Ishikawa (cell line): ENCODE results near the gene EFCAB13.

Experiments
- CEBPB ChIP-seq: IDR thresholded peaks from 2 replicates; pipeline ENCODE4 v1.6.1; 2012
- CREB1 ChIP-seq: IDR thresholded peaks from 2 replicates; pipeline ENCODE4 v1.6.1; 2012; ENCODE audit warnings: low read depth
- EGR1 ChIP-seq: IDR thresholded peaks from 2 replicates; pipeline ENCODE4 v1.6.1; 2012
- EP300 ChIP-seq: IDR thresholded peaks from 2 replicates; pipeline ENCODE4 v1.6.1; 2012; ENCODE audit warnings: borderline replicate concordance
- FOXM1 ChIP-seq: IDR thresholded peaks from 2 replicates; pipeline ENCODE4 v1.6.1; 2012; ENCODE audit warnings: low read depth, borderline replicate concordance
- NFIC ChIP-seq: IDR thresholded peaks from 2 replicates; pipeline ENCODE4 v1.6.1; 2012
- RAD21 ChIP-seq: IDR thresholded peaks from 2 replicates; pipeline ENCODE4 v1.6.1; 2012; ENCODE audit warnings: low read depth
- TAF1 ChIP-seq: IDR thresholded peaks from 2 replicates; pipeline ENCODE4 v1.6.1; 2012; ENCODE audit warnings: low read depth, mild to moderate bottlenecking
- TCF12 ChIP-seq: IDR thresholded peaks from 2 replicates; pipeline ENCODE4 v1.6.1; 2012; ENCODE audit warnings: low read depth
- TEAD4 ChIP-seq: IDR thresholded peaks from 2 replicates; pipeline ENCODE4 v1.6.1; 2012
- YY1 ChIP-seq: IDR thresholded peaks from 2 replicates; pipeline ENCODE4 v1.6.1; 2012; ENCODE audit warnings: low read depth
- ZBTB7A ChIP-seq: IDR thresholded peaks from 2 replicates; pipeline ENCODE4 v1.6.1; 2012; ENCODE audit warnings: low read depth
- TF ChIP-seq, protein P1 (sequence below): IDR thresholded peaks from 2 replicates; pipeline ENCODE4 v1.6.1; 2012
- TF ChIP-seq, protein P2 (sequence below): IDR thresholded peaks from 2 replicates; pipeline ENCODE4 v1.6.1; 2012
- TF ChIP-seq, protein P3 (sequence below): IDR thresholded peaks from 2 replicates; pipeline ENCODE4 v1.6.1; 2012; ENCODE audit warnings: low read depth, mild to moderate bottlenecking

EFCAB13 gene

DNA sequence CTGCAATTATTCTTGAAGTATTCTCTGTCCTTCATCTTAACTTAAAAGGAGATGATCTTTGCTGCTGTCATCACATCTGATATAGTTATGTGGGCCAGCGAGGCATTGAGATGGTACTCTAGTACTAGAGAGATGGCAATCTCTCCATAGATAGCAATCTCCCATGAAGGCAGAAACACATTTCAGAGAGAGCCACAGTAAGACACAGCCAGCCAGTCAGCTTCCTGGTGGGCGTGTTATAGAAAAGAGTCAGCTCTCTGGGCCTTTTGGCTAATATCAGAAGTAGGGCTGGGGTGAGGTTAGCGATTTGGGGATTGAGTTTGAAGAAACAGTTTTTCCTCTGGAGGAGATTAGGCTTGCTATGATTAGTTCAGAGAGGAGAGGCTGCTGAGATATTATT, 22.6 kb upstream of the EFCAB13 start:
- TF ChIP-seq ZBTB7A (no peak), YY1 (no peak), NFIC (no peak), FOXM1 (no peak), CREB1 (no peak), CEBPB (no peak), EGR1 (no peak)
- TF ChIP-seq, protein P1, sequence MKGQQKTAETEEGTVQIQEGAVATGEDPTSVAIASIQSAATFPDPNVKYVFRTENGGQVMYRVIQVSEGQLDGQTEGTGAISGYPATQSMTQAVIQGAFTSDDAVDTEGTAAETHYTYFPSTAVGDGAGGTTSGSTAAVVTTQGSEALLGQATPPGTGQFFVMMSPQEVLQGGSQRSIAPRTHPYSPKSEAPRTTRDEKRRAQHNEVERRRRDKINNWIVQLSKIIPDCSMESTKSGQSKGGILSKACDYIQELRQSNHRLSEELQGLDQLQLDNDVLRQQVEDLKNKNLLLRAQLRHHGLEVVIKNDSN = no peak
- TF ChIP-seq, protein P2, sequence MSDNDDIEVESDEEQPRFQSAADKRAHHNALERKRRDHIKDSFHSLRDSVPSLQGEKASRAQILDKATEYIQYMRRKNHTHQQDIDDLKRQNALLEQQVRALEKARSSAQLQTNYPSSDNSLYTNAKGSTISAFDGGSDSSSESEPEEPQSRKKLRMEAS = no peak

DNA sequence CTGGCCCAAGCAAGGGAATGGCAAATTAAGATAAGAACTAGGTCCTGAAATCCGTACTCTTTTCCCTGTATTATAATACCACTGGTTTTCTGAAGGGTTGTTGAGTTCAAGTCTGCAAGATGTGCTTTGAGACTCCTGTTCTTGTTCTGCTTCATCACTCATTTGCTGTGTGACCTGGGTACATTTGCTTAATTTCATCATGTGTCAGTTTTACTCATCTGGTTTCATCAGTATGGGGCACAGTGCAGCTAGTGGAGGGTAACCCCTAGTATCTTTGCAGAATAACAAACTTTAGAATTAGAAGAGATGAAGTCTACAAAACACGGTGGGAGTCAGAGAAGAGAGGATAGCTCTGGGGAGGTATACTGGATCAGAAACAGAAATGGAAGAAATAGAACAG, 21.9 kb upstream of the EFCAB13 start:
- TF ChIP-seq NFIC (no peak), EGR1 (no peak)

DNA sequence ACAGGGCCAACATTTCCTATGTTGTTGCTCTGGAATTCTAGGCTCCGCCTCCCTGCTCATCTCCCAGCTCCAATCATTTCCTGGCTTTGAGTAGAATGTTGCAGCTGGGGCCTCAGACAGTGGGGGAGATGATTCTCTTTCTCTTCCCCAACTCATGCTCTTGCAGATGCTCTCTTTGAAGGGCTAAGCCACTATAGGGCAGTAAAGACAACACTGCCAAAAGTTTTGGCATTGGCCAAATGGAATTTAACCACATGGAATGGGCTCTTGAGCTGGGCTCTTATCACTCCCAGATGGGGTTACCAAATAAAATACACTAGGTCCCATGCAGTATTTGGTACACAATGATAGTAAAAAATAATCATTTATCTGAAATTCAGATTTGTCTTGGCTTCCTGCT, 19.6 kb upstream of the EFCAB13 start:
- TF ChIP-seq, protein P1 = no peak
- no peak for TF ChIP-seq YY1

DNA sequence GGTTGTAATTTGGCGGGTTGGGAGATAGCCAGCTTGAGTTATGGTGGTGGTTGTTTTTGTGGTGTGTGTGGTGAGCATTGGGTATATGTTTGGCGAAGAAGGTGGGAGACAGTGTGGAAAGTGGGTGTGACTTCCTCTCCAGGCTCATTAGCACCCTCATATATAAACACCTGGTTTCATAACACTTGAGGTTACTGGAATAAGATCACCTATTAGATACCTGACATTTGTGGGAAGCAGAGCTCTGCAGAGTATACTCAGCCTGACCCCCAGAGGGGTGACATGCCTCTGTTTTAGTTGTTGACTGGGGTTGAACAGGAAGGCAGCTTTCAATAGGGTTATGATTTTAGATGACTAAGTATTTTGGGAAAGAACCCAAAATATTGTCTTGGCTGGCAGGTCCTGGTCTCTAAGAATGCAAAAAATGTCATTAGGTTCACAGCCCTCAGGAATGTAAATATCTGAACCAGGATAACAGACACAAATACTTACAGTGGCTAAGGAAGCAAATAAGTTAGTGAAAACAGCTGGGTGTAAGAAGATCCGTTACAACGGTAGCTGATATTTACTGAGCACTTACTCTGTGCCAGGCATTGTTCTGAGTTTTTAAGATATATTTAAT, 18.3 kb upstream of the EFCAB13 start:
- TF ChIP-seq RAD21 (peak; percentile 39), ZBTB7A (no peak; the same call in 1 of the 2 replicates), NFIC (peak; percentile 98), EGR1 (no peak), TEAD4 (peak; percentile 100), EP300 (peak; percentile 96), FOXM1 (peak; percentile 94), TAF1 (no peak), CEBPB (no peak; the same call in 1 of the 2 replicates), CREB1 (0 out of 2 replicates have a peak, but pooled peaks have one; percentile 16), TCF12 (peak; percentile 97), YY1 (no peak)
- TF ChIP-seq, protein P1 = no peak
- TF ChIP-seq, protein P3, sequence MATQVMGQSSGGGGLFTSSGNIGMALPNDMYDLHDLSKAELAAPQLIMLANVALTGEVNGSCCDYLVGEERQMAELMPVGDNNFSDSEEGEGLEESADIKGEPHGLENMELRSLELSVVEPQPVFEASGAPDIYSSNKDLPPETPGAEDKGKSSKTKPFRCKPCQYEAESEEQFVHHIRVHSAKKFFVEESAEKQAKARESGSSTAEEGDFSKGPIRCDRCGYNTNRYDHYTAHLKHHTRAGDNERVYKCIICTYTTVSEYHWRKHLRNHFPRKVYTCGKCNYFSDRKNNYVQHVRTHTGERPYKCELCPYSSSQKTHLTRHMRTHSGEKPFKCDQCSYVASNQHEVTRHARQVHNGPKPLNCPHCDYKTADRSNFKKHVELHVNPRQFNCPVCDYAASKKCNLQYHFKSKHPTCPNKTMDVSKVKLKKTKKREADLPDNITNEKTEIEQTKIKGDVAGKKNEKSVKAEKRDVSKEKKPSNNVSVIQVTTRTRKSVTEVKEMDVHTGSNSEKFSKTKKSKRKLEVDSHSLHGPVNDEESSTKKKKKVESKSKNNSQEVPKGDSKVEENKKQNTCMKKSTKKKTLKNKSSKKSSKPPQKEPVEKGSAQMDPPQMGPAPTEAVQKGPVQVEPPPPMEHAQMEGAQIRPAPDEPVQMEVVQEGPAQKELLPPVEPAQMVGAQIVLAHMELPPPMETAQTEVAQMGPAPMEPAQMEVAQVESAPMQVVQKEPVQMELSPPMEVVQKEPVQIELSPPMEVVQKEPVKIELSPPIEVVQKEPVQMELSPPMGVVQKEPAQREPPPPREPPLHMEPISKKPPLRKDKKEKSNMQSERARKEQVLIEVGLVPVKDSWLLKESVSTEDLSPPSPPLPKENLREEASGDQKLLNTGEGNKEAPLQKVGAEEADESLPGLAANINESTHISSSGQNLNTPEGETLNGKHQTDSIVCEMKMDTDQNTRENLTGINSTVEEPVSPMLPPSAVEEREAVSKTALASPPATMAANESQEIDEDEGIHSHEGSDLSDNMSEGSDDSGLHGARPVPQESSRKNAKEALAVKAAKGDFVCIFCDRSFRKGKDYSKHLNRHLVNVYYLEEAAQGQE = no peak
- TF ChIP-seq, protein P2 = 0 out of 2 replicates have a peak, but pooled peaks have one; percentile 57

DNA sequence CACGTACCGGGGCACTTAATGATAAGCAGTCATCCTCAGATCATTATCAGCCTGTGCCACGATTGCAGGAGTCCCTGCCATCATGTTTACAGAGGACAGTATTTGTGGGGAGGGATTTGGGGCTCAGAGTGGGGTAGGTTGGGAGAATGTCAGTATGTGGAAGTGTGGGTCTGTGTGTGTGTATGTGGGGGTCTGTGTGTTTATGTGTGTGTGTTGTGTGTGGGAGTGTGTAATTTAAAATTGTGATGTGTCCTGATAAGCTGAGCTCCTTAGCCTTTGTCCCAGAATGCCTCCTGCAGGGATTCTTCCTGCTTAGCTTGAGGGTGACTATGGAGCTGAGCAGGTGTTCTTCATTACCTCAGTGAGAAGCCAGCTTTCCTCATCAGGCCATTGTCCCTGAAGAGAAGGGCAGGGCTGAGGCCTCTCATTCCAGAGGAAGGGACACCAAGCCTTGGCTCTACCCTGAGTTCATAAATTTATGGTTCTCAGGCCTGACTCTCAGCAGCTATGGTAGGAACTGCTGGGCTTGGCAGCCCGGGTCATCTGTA, 13.5 kb upstream of the EFCAB13 start:
- TF ChIP-seq CEBPB = no peak
- no peak for TF ChIP-seq RAD21
- TF ChIP-seq, protein P2 = no peak

DNA sequence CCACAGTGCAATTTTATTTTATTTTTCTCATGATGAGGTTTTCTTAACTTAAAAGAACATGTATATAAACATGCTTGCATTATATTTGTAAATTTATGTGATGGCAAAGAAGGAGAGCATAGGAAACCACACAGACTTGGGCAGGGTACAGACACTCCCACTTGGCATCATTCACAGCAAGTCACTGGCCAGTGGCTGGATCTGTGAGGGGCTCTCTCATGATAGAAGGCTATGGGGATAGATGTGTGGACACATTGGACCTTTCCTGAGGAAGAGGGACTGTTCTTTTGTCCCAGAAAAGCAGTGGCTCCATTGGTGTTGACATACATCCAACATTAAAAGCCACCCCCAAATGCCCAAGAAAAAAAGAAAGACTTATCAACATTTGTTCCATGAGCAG, 12.3 kb upstream of the EFCAB13 start:
- TF ChIP-seq ZBTB7A = no peak
- no peak for TF ChIP-seq TCF12
- TF ChIP-seq, protein P2 = no peak

DNA sequence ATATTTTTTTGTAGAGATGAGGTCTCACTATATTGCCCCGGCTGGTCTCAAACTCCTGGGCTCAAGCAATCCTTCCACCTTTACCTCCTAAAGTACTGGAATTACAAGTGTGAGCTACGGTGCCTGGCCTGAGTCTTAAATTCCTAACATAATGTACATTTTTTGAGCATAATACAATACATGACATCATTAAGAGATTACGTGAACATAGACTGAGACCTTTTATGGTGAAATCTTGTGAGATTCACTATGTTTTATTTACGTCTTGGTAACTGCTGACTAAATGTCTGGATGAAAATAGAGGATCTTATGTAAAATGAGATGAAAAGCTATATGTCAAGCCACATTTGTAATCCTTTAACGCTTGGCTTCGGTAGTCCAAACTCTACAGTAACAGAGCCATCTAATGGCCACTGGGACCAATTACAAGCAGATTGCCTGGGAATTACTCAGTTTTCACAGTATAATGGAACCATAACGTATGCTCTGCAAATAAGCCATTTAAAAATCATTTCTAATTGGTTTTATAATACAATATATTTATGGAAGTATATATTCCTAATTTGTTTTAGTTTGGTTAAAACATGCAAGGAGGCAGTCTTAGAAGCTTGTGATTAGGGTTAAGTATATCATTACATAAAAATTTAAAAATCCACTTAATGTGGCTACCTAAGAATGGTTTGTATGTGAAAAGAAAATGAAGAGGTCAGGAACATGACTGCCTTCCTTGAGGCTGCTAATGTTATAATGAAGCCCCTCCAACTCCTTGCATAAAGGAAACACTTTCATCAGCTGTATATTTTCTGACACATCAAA, 8.1 kb upstream of the EFCAB13 start:
- TF ChIP-seq YY1 (no peak), CREB1 (no peak), NFIC (peak; percentile 46; the same call in 1 of the 2 replicates), CEBPB (0 out of 2 replicates have a peak, but pooled peaks have one; percentile 20), EGR1 (no peak), EP300 (peak; percentile 79; the same call in 1 of the 2 replicates), TAF1 (no peak; the same call in 1 of the 2 replicates), RAD21 (peak; percentile 99), FOXM1 (peak; percentile 82), TEAD4 (peak; percentile 92), ZBTB7A (no peak), TCF12 (peak; percentile 64; the same call in 1 of the 2 replicates)
- TF ChIP-seq, protein P2 = 0 out of 2 replicates have a peak, but pooled peaks have one; percentile 34
- TF ChIP-seq, protein P1 = no peak
- TF ChIP-seq, protein P3 = no peak
